IPS-20b (cell line): ENCODE data around the gene BAZ1B.
A peak's percentile ranks its signal among the peaks of the same experiment; 100 is the strongest.
"Not testable (repeated sequence)": the region's sequence is repeated elsewhere in the genome, so short reads cannot be mapped to it uniquely, and the experiment has no call there.

Experiments used
- H3K27ac ChIP-seq: one replicate; pipeline ENCODE4 v1.5.1; 2013; ENCODE audit warnings: low read length
- H3K27me3 ChIP-seq: 2 replicates; pipeline ENCODE4 v1.6.1; 2013; ENCODE audit warnings: mild to moderate bottlenecking, low read length, inconsistent platforms; ENCODE audit not compliant: insufficient read depth
- H3K36me3 ChIP-seq: 2 replicates; pipeline ENCODE4 v1.6.1; 2013; ENCODE audit warnings: low read depth, mild to moderate bottlenecking, inconsistent platforms, low read length, moderate library complexity; ENCODE audit not compliant: insufficient read depth
- H3K4me1 ChIP-seq: 2 replicates; pipeline ENCODE4 v1.6.1; 2013; ENCODE audit warnings: mild to moderate bottlenecking, control low read depth, inconsistent platforms, low read length, moderate library complexity; ENCODE audit not compliant: insufficient read depth
- H3K4me3 ChIP-seq: 2 replicates; pipeline ENCODE4 v1.5.1; 2013; ENCODE audit warnings: mild to moderate bottlenecking, low read length, inconsistent platforms
- H3K9ac ChIP-seq: 2 replicates; pipeline ENCODE4 v1.6.1; 2013; ENCODE audit warnings: low read depth, mild to moderate bottlenecking, inconsistent platforms, low read length, moderate library complexity
- H3K9me3 ChIP-seq: 2 replicates; pipeline ENCODE4 v1.6.1; 2013; ENCODE audit warnings: mild to moderate bottlenecking, low read depth, low read length, inconsistent platforms; ENCODE audit not compliant: insufficient read depth

Gene BAZ1B

DNA sequence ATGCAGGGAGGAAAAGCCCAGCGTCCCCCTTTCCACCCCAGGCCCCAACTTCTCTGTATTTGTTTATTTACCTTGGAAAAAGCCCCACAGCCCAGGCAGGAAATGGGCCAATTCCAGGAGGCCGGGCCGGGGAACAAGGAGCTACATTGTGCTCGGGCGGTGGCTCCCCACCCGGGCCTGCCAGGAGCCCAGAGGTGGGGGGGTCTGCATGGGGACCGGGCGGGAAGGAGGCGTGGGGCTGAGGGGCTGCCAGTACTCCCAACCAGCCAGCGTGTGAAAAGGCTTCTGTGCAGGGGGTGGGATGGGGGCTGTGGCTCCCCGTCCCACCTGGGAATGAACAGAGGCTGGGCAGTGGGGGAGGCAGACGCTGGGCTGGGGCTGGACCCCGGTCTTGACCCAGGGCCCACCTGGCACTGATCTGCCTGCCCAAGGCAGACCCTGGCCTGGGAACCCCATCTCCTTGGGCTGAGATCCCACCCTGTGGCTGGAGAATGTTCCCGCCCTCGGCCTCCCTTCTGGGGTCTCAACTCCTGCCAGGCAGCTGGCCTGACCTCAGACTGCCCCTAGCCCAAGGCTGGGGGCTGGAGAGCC, 111.5 kb downstream of the BAZ1B start:
- not testable (repeated sequence) for H3K9ac ChIP-seq, H3K36me3 ChIP-seq, H3K27ac ChIP-seq, H3K4me1 ChIP-seq, H3K27me3 ChIP-seq, H3K9me3 ChIP-seq, H3K4me3 ChIP-seq

GRCh38 chr7:73404860-73405259, 117.2 kb downstream of the BAZ1B start:
- not testable (repeated sequence) for H3K4me3 ChIP-seq, H3K9me3 ChIP-seq, H3K27ac ChIP-seq, H3K9ac ChIP-seq, H3K36me3 ChIP-seq, H3K27me3 ChIP-seq, H3K4me1 ChIP-seq

DNA sequence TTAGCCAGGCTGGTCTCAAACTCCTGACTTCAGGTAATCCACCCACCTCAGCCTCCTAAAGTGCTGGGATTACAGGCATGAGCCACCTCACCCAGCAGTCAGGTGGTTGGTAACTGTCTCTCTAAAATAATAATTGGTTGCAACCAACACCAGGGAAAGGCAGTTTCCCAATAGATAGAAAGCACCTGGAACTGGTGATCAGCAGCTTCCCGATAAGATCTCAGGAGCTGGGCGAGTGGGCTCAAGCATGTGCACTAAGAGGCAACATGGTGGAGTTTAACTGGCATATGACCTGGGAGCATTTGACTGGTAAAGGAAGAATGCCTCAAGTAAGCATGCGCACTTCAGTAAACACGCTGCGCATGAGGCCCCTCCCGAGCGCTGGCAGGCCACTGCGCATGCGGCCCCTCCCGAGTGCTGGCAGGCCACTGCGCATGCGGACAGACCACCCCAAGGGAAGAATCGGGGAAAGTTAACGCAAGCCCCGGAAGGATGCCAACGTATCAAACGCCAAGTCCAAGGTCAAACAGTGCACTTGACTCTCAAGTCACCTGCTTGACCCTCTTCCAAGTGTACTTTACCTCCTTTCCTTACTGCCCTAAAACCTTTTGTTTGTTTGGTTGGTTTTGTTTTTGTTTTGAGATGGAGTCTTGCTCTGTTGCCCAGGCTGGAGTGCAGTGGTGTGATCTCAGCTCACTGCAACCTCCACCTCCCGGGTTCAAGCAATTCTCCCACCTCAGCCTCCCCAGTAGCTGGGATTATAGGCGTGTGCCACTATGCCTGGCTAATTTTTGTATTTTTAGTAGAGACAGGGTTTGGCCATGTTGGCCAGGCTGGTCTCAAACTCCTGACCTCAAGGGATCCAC, 122.7 kb downstream of the BAZ1B start:
- not testable (repeated sequence) for H3K27ac ChIP-seq, H3K4me3 ChIP-seq, H3K36me3 ChIP-seq, H3K27me3 ChIP-seq, H3K9ac ChIP-seq, H3K9me3 ChIP-seq, H3K4me1 ChIP-seq

DNA sequence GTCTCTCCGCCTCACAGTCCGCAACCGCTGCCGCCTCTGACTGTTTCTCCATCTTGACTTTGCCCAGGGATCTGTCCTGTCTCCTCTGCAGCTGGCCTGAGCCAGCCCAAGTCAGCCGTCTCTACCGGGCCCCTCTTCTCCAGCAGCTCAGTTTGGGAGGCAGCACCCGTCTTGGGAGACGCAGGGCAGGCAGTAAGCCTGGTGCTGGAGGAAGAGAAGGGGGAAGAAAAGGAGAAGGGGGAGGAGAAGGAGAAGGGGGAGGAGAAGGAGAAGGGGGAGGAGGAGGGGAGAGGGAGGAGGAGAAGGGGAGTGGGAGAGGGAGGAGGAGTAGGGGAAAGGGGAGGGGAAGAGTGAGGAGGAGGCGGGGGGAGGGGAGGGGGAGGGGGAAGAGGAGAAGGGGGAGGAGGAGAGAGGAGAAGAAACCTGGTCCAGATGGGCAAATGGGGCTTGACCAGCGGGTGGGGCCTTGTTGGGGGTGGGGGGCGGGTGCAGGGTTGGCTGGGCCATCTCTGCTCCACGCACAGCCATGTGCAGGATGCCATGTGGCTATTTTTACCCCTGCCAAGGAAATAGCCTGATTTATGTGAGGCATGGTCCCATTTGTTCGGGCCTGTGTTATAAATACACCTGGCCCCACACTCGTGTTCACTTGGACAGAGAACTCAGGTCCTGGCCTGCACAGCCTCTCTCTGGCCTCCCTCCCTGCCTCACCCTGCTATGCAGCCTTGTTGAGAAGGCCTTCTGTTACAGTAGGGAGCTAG, 124.4 kb downstream of the BAZ1B start:
- Histone ChIP-seq H3K36me3 (no peaks in the 10 kb centered on the region), H3K27me3 (no peaks in the 10 kb centered on the region), H3K4me3 (peak overlapping the region; percentile 74), H3K27ac (no peak overlapping the region), H3K9me3 (no peaks in the 10 kb centered on the region), H3K4me1 (peaks cover 2% of the 10 kb centered on the region; the same call in 1 of the 2 replicates), H3K9ac (peak overlapping the region; percentile 86)

DNA sequence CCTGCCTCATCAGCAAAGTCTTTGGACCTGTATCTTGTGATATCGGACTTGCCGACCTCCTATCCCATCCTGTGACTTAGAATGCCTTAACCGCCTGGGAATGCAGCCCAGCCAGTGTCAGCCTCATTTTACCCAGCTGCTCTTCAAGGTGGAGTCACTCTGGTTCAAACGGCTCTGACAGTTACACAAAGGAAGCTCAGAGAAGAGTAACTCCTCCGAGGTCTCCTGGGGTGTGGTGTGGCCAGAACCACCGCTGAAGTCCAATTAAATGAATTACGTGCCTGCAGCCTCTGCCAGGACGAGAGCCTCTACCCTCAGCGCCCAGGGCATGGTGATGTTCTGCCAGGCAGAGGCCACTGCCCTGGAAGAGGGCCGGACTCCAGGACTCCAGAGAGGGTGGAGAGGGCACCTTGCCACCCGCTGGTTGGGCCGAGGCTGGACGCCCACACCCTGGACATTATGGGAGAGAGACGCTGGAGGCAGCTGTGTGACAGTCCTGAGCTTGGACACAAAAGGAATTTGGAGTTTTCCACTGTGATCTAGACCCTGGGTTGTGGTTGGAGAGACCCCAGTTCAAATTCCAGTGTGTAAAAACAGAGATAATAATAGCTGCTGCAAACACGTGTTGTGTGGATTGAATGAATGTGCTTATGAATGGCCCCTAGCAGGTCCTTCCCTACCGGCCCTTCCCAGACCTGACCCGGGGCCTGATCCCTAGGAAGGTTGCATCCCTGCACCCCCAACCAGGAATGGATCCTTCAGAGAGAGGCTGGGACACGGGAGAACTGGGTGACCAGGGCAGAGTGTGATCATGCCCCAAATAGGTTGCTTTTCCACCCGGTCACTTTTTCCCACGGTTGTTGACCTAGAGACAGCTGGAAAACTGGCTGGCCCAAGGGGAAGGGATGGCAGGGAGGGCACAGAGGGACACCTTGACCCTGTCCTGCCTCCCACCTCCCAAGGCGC, 126.3 kb downstream of the BAZ1B start:
- Histone ChIP-seq H3K4me1 (peaks cover 2% of the 10 kb centered on the region; the same call in 1 of the 2 replicates), H3K27me3 (no peaks in the 10 kb centered on the region; the same call in 1 of the 2 replicates), H3K9ac (no peak overlapping the region), H3K27ac (no peak overlapping the region), H3K9me3 (no peaks in the 10 kb centered on the region), H3K36me3 (no peaks in the 10 kb centered on the region), H3K4me3 (no peak overlapping the region)

DNA sequence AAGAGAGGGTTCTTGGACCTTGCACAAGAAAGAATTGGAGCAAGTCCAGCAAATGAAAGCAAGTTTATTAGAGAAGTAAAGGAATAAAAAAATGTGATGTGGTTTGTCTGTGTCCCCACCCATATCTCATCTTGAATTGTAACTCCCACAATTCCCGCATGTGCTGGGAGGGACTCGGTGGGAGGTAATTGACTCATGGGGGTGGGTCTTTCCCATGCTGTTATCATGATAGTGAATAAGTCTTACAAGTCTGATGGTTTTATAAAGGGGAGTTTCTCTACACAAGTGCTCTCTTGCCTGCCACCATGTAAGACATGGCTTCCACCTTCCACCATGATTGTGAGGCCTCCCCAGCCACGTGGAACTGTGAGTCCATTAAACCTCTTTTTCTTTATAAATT, 127.7 kb downstream of the BAZ1B start:
- Histone ChIP-seq H3K9ac (no peak overlapping the region), H3K27ac (no peak overlapping the region), H3K4me1 (peaks cover 2% of the 10 kb centered on the region; the same call in 1 of the 2 replicates), H3K9me3 (no peaks in the 10 kb centered on the region), H3K27me3 (peaks cover 3% of the 10 kb centered on the region; the same call in 1 of the 2 replicates), H3K4me3 (no peak overlapping the region), H3K36me3 (no peaks in the 10 kb centered on the region)

- no peak overlapping the region for H3K9ac ChIP-seq
- no peaks in the 10 kb centered on the region for H3K4me1 ChIP-seq
- no peak overlapping the region for H3K27ac ChIP-seq
- no peaks in the 10 kb centered on the region for H3K36me3 ChIP-seq
- H3K27me3 ChIP-seq, result peaks cover 3% of the 10 kb centered on the region; the same call in 1 of the 2 replicates
- peaks cover 5% of the 10 kb centered on the region; the same call in 1 of the 2 replicates for H3K9me3 ChIP-seq
- no peak overlapping the region for H3K4me3 ChIP-seq
Measured at GRCh38 chr7:73391396-73391795, 130.7 kb downstream of the BAZ1B start.
